ENCODE results near the gene NOD1. TPM values are rescaled to one million over a fixed set of nuclear protein-coding genes. Genes with fewer than 3 reads are reported as not detected.
"Not testable (repeated sequence)": the region's sequence is repeated elsewhere in the genome, so short reads cannot be mapped to it uniquely, and the experiment has no call there.

The NOD1 gene
- total RNA-seq, 1 donor: 17.8 TPM

- DNase-seq (ENCODE audit: low read depth in 2 of 3, low spot score in 2 of 3): peak; percentile 83 to 98 (median 97)
Measured at GRCh38 chr7:30504301-30505173, 26.0 kb upstream of the NOD1 start, which contains the start of gene GGCT. Gene GGCT (minus strand): TSS chr7:30504829. CDS start chr7:30504709, 120 bp downstream.

- no peak for DNase-seq (ENCODE audit: low read depth in 2 of 3, low spot score in 2 of 3)
Measured at GRCh38 chr7:30503274-30504212, 25.0 kb upstream of the NOD1 start.

GRCh38 chr7:30502470-30503251 lies 24.1 kb upstream of the NOD1 start:
- DNase-seq (ENCODE audit: low read depth in 2 of 3, low spot score in 2 of 3): no peak

- no peak for DNase-seq (ENCODE audit: low read depth in 2 of 3, low spot score in 2 of 3)
Measured at GRCh38 chr7:30501264-30501663, 22.7 kb upstream of the NOD1 start.

- no peak for DNase-seq (ENCODE audit: low read depth in 2 of 3, low spot score in 2 of 3)
Measured at GRCh38 chr7:30493228-30493627, 14.6 kb upstream of the NOD1 start.

- no peak for DNase-seq (ENCODE audit: low read depth in 2 of 3, low spot score in 2 of 3)
Measured at GRCh38 chr7:30491417-30491816, 12.8 kb upstream of the NOD1 start.

GRCh38 chr7:30487371-30487770 lies 8.8 kb upstream of the NOD1 start:
- DNase-seq (ENCODE audit: low read depth in 2 of 3, low spot score in 2 of 3): no peak

- no peak for DNase-seq (ENCODE audit: low read depth in 2 of 3, low spot score in 2 of 3)
Measured at GRCh38 chr7:30485667-30486066, 7.1 kb upstream of the NOD1 start.

GRCh38 chr7:30481416-30481815 lies 2.8 kb upstream of the NOD1 start:
- DNase-seq (ENCODE audit: low read depth in 2 of 3, low spot score in 2 of 3): not testable (repeated sequence)

GRCh38 chr7:30479202-30480120 lies 877 bp upstream of the NOD1 start:
- DNase-seq (ENCODE audit: low read depth in 2 of 3, low spot score in 2 of 3): peak in 2 of 3 donors; percentile 50 to 71

GRCh38 chr7:30476459-30477145 lies 2.0 kb downstream of the NOD1 start:
- DNase-seq (ENCODE audit: low read depth in 2 of 3, low spot score in 2 of 3): no peak

- no peak for DNase-seq (ENCODE audit: low read depth in 2 of 3, low spot score in 2 of 3)
Measured at GRCh38 chr7:30475580-30475979, 3.0 kb downstream of the NOD1 start.

- no peak for DNase-seq (ENCODE audit: low read depth in 2 of 3, low spot score in 2 of 3)
Measured at GRCh38 chr7:30474893-30475292, 3.7 kb downstream of the NOD1 start.

GRCh38 chr7:30474485-30474884 lies 4.1 kb downstream of the NOD1 start:
- DNase-seq (ENCODE audit: low read depth in 2 of 3, low spot score in 2 of 3): no peak

GRCh38 chr7:30473903-30474302 lies 4.7 kb downstream of the NOD1 start:
- no peak for DNase-seq (ENCODE audit: low read depth in 2 of 3, low spot score in 2 of 3)

GRCh38 chr7:30472784-30473775 lies 5.5 kb downstream of the NOD1 start:
- no peak for DNase-seq (ENCODE audit: low read depth in 2 of 3, low spot score in 2 of 3)

- DNase-seq (ENCODE audit: low read depth in 2 of 3, low spot score in 2 of 3): no peak
Measured at GRCh38 chr7:30472081-30472783, 6.4 kb downstream of the NOD1 start.
